Fibroblast of skin of left biceps (primary cell): ENCODE measurements around the gene MUCL3.
"Not testable (repeated sequence)": the region's sequence is repeated elsewhere in the genome, so short reads cannot be mapped to it uniquely, and the experiment has no call there.

Experiments used
- DNase-seq, 2 experiments: peaks; one replicate each; pipeline ENCODE4 v3.0.0-alpha.2; 2013; ENCODE audit warnings: low read depth in 2 of 2

The MUCL3 gene

DNA sequence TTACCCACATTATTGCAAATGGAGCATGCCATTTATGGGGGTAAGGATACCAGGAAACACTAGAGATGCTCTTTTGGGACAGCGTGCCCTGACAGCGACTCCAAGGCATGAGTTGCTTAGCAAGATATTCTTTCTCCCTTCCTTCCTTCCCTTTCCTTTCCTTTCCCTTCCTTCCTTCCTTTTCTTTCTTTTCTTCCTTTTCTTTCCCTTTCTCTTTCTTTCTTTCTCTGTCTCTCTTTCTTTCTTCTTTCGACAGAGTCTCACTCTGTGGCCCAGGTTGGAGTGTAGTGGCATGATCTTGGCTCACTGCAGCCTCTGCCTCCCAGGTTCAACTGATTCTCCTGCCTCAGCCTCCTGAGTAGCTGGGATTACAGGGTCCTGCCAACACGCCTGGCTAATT, 3.3 kb downstream of the MUCL3 start:
- DNase-seq: no peak

DNA sequence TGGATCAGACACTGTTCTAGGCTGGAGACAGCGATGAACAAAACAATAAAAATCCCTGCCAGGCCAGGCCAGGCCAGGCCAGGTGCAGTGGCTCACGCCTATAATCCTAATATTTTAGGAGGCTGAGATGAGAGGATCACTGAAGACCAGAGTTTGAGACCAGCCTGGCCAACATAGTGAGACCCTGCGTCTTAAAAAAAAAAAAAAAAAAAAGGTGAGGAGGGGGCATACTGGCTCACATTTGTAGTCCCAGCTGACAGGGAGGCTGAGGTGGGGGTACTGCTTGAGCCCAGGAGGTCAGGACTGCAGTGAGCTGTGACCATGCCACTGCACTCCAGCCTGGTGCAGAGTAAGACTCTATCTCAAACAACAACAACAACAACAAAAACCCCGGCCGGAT, 4.5 kb downstream of the MUCL3 start:
- no peak for DNase-seq

DNA sequence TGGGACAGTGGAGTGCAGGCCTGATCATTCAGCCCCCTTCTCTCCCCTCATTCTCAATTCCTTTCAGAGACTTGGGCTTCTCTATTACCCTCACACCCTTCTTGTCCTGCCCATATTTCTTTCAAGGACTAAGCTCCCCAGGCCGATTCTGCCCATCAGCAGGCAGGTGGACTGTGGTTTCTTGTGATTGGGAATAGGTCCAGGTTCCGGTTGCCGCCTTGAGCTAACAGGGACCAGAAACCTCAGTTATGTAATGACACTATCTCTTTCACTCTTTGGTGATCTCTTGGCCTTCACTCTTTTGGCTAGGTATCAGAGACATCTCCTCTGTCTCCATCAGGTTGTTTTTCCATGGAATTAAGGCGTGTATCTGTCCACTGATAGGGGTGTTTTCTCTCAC, 6.5 kb downstream of the MUCL3 start:
- DNase-seq: no peak

DNA sequence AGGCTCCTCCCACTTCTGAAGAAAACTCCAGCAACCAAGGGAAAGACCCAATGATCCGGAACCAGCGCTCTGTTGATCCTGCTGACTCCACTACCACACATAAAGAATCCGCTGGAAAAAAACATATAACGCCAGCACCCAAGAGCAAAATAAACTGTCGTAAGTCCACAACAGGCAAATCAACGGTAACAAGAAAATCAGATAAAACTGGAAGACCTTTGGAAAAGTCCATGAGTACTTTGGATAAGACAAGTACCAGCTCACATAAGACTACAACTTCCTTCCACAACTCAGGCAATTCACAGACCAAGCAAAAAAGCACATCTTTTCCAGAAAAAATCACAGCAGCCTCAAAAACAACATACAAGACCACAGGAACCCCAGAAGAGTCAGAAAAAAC, 8.0 kb downstream of the MUCL3 start:
- DNase-seq: no peak

DNA sequence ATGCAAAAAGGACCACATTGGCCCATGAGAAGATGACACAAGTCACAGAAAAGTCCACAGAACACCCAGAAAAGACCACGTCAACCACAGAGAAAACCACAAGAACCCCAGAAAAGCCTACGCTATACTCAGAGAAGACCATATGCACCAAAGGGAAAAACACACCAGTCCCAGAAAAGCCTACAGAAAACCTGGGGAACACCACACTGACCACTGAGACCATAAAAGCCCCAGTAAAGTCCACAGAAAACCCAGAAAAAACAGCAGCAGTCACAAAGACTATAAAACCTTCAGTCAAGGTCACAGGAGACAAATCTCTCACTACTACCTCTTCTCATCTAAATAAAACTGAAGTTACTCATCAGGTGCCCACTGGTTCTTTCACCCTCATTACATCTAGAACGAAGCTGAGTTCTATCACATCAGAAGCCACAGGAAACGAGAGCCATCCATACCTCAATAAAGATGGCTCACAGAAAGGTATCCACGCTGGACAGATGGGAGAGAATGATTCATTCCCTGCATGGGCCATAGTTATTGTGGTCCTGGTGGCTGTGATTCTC, 11.2 kb downstream of the MUCL3 start:
- no peak for DNase-seq

DNA sequence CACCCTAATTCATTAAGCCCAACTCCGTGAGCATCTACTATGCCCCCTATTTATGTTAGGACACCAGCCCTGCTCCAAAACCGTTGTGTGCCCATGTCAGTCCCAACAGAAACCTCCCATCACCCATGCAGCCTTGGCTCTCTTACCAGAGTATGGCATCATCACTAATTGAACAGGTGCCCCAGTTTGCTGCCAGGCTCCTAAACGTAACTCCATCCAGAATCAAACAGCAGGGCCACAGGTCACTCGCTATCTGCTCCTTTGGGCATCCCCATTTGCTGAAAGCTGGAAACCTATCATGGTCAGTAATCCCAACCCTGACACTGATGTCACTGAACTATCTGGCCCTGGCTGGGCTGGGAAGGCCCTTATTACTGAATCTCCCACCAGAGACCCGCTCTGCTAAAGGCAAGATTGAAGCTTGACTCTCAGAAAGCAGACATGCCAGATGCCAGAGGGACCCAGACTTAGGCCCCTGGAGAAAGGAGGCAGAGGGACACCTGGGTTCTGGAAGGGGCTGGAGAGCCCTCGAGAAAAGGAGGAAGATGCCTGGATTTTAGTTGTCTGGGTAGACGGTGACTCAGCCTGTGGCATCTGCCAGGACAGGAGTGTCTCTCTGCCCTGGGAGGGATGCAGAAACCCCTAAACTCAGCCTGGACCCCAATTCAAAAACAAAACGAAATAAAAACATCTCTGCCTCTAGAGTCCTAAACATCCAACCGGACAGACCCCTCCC, 14.0 kb downstream of the MUCL3 start:
- DNase-seq: no peak

DNA sequence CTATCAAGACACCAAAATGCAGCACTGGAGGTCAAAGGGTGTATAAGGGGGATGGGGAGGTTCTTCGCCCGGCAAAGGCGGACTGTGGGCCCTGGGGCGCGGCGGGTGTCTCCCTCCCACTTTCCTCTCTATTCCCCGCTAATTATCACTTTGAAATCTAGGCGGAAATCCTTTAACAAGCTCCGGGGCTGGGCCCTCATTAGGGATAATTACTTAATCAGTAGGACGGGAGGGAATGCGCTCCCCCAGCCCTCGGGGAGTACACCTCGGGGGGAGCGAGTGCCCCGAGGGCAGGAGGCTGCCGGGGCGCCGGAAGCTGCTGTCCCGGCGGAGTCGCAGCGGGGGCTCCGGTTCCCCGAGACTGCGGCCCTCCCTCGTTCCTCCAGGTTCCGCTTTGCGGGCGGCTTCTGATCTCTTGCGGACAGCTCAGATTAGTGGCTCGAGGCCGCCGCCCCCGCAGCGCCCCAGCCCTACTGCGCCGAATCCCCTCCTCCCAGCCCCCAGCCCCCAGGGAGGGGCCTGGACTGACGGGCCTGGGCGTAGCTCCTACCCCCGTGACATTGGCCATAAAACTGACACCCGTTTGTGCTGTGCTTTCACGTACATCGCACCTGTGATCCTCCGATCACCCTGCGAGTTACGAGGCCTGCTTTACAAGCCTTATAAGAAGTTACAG, 14.7 kb downstream of the MUCL3 start:
- peak in 1 of 2 experiments; percentile 11 for DNase-seq

DNA sequence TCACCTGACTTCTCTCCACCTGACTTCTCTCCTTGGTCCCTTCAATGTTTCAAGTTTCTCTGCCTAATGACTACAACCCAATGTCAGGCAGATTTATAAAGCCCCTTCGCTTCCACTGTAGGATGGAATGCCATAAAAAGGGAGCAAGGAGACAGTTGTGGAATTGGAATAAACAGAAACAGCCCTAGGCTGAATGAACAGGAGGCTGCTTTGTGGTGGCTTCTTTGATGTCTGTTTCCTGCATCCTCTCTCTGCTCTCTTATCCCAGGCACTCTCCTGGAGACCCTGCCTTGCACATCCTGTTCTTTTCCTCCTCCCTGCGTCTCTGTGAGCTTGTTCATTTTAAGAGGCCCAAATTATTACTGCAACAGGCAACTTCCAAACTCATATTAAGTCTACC, 16.9 kb downstream of the MUCL3 start:
- no peak for DNase-seq

DNA sequence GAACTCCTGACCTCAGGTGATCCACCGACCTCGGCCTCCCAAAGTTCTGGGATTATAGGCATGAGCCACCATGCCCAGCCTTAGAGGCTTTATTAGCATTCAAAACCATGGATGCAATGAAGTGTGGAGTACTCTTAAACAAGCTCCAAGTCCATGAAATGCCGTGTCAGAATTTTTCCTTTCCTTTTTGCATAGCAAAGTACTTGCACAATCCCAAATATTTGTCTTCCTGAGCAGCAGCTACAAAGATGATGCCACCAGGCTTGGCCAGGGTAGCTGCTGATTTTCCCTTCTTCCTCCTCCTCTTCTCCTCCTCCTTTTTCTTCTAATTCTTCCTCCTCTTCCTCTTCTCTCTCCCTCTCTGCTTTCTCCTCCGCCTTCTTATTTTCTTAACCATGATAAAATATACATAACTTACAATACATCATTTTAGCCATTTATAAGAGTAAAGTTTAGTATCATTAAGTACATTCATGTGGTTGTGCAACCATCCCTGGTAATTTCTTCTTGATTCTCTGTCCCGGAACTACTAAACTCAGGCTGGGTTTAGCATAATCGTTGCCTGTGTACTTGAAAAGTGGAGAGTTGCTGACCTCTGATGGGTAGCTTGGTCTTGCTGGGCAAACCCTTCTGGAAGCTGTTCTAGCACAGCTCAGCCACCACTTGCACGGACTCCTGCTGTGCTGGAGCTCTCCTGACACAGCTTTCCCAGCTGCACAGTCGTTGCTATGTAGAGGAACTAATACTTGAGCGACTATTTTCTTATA, 20.3 kb downstream of the MUCL3 start:
- no peak for DNase-seq

DNA sequence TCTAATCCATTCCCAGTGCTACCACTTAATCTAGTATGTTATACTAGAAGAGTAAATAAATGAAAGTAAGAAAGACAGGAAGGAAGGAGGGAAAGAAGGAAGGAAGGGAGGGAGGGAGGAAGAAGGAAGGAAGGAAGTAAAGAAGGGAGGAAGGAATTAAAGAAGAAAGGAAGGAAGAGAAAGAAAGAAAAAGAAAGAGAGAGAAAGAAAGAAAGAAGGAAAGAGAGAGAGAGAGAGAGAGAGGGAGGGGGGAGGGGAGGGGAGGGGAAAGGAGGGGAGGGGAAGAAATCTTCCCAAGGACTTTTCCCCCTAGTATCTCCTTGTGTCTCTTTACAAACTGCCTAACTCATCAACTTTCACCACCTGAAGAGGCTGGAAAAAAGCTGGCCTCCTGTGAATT, 21.9 kb downstream of the MUCL3 start:
- no peak for DNase-seq

DNA sequence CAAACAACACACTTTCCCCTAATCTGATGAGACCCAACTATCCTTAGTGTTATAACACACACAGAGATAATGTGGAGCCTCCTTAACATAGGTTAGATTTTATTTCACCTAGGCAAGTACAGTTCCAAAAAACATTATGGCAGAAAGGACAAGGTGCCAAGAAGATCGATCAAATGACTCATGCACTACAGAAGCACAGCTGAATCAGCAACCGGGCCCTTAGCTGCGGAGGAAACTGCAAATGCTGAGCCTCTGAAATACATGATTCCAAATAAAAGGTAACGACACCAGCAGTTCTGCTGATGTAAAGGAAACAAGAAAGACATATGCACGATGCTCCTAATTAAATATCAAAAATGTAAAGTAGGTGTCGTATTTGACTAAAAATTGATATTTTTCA, 22.9 kb downstream of the MUCL3 start:
- DNase-seq: no peak

DNA sequence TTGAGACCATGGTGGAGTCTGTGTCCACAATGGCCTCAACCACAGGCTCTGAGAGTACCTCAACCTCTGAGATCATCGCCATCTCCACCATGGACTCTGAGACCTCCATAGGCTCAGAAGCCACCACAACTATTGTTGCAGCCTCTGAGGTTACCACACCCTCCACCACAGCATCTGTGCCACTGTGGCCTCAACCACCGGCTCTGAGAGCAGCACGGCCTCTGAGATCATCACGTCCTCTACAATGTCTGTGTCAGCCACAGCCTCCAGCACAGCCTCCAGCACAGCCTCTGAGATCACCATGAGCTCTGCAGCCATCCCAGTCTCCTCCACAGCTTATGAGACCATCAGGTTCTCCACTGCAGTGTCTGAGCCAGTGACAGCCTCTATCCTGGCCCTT, 23.3 kb downstream of the MUCL3 start:
- DNase-seq: no peak

DNA sequence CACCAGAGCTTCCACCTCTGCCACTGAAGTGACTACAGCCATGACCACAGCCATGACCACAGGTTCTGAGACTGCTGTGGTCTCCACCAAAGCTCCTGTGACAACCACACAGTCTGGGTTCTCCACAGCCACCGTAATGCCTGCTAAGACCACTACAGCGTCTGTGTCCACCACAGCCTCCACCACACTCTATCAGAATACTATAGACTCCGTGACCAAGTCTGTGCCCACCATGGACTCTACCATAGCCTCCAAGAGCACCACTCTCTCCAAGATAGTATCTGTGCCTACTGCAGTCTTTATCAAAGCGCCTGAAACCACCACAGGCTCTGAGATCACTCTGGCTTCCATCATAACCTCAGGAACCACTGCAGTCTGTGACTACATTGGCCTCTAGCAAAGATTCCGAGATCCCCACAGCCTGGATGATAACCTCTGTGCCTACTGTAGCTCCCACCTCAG, 24.4 kb downstream of the MUCL3 start:
- DNase-seq: no peak

DNA sequence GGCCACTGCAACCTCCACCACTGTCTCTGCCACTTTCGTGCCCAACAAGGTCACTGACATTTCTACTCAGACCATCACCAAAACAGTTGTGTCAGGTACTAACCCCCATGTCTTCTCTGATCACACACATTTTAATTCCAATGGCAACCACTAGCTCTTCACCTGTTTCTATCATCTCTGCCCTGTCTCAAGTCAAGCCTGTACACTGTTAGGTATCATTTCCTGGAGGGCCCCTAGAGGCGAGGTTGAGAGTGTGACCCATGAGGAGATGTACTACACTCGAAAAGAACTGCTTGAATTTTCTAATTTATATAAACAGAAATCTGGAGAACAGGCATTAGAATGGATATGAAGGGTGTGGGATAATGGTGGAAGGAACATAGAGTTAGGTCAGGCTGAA, 25.4 kb downstream of the MUCL3 start:
- no peak for DNase-seq

DNA sequence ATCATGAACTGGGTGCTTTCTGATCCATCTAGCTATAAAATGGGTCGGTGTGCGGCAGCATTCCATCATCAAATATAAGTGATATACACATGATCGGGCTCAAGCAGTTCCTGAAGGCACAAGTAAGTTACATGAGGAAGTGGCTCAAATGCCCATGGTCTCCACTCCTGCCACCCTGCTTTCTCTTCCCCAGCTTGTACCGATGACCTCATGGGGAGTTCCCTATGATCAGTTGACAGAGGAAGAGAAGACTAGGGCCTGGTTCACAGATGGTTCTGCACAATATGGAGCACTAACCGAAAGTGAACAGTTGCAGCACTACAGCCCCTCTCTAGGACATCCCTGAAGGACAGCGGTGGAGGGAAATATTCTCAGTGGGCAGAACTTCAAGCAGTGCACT, 28.4 kb downstream of the MUCL3 start:
- not testable (repeated sequence) for DNase-seq

DNA sequence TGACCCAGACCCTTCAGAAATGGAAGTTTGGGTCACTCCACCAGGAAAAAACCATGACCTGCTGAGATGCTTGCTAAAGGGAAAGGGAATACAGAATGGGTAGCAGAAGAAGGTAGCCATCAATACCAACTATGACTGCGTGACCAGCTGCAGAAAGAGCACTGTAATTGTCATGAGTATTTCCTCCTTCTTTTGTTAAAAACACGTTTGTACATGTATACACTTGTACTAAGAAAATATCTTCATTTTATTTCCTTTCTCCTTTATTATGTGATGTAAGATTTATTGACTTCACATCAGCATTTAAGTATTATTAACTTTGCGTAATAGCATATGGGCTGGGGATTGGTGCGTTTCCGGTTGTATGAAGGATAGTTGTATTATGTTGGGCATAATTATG, 30.2 kb downstream of the MUCL3 start:
- DNase-seq: no peak

DNA sequence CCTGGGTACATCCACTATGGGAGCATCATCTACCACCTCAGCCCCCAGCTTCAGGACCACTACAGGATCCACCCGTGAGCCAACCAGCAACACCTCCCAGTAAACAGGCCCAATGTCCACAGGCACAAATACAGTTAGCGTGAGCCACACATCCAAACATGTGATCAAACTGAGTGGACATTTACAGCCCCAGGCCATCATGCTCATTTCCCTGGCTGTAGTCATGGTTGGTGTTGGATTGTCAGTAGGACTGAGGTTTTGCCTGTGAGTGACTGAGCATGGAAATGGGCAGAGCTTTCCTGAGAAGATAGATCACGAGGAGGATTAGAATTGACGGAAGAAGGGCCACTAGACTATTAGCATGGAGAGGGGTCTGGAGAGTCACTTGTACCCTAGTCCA, 32.0 kb downstream of the MUCL3 start:
- DNase-seq: no peak

DNA sequence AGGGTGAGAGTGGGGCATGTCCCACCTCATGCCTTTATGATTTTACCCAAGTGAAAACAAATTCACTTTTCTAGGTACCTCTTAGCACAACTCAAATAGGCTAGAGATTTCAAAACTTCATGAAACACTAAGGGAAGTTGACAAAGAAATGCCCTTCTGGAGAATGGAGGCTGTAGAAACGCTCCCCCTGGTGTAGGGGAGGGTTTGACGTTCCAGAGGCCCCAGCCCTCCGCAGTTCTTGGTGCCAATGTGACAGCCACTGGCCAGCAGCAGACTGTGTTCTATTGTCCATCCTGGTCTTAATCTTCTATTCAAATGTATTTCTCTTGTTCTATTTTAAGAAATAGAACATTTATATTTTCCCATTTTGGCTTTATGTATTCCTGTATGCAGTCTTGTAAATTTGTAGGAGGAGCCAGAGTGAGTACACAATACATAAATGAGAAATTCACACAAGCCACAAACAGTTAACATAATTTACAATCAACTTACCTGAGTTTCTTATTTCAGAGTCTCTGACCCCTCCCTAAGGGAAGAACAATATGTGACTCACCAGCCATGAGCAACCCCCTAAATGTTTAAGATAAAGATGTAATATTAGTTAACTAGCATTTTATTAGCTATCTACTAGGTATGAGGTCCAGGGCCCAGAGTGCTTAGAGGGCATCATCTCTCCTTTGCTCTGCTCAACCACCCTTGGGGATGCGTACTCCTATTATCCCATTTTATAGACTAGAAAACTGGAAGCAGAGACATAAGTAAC, 33.9 kb downstream of the MUCL3 start:
- DNase-seq: no peak

DNA sequence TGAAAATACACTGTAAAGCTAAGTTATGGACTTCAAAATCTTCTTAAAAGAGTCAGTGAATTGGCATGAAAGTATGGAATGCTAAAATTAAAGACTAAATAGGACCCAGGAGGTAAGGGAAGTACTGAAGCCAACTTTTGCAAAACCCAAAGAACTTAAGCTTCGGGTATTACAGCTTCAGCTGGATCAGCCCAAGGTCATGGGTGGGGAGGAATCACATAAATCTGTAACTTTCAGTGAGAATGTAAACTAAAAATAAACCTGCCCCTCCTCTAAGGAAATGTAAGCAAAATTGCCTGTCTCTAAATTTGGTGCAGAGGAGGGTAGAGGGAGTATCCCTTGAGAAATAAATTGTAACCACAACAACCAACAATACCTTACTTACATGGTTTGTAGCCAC, 38.4 kb downstream of the MUCL3 start:
- no peak for DNase-seq

DNA sequence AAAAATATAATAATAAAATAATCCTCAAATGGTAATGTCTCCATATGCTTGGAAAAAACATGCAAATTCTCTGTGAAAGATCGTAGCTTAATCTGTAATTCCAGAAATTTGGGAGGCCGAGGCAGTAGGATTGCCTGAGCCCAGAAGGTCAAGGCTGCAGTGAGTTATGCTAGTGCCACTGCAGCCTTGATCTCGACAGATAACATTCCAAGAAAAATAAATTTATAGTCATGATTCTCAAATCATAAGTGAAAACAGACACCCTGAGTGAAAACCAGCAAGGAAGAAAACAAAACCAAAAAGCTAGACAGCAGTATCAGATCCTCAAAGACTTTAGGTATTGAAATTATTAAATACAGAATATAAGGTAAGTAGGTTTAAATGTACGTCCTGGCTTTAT, 38.9 kb downstream of the MUCL3 start:
- no peak for DNase-seq

DNA sequence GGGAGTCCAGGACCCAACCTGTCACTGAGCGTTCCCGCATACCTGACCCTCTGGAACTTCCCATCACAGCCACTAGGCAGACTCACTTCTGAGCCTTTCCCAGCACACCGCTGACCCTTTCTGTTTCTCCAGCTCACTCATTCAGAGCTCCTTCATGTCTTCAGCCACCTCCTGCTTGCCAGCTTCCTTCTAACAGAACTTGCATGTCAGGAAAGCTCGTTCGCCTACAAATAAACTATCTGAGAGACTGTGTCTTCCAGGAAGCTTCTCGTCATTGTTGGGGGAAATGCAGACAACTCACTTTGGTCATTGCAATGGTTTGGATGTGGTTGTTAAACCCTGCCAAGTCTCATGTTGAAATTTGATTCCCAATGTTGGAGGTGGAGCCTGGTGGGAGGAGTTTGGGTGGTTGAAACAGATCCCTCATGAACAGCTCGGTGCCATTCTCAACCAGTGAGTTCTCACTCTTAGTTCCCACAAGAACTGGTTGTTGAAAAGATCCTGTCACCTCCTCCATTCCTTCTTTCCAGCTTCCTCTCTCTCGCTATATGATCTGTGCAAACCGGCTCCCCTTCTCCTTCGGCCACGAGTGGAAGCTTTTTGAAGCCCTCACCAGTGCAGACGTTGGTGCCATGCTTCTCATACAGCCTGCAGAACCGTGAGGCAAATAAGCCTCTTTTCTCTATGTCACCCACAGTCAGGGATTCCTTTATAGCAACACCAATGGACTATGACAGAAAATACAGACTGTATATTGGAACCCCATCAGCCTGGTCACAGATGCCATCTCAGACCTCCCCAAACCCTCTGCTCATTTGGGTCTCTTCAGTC, 41.4 kb downstream of the MUCL3 start:
- DNase-seq: peak; percentile 36 to 46
